Esophagus squamous epithelium (tissue), 5 donors: Measurements from ENCODE around the gene SLC25A51. TPM values are rescaled to one million over a fixed set of nuclear protein-coding genes. Genes with fewer than 3 reads are reported as not detected.

Experiments used
- DNase-seq: peaks from one replicate; lab custom pipeline; 2025; lab: John Stamatoyannopoulos, UW
- H3K27ac ChIP-seq, 4 donors: fragments of 200-600 bp; sonication (generic); one replicate each; pipeline ENCODE4 v1.5.1; 2016 to 2019; ENCODE audit warnings: mild to moderate bottlenecking in 1 of 4
- H3K27me3 ChIP-seq, 4 donors: fragments of 200-600 bp; sonication (generic); 1 replicate in 3 of 4; 2 replicates in 1 of 4; pipeline versions ENCODE4 v1.5.1 to v1.6.0; 2017 to 2021; ENCODE audit warnings: antibody characterized with exemption in 1 of 4
- H3K36me3 ChIP-seq, 3 donors: fragments of 200-600 bp; sonication (generic); one replicate each; pipeline ENCODE4 v1.5.1; 2016 to 2019
- H3K4me1 ChIP-seq, 3 donors: fragments of 200-600 bp; sonication (generic); one replicate each; pipeline ENCODE4 v1.5.1; 2017 to 2019
- H3K4me3 ChIP-seq, 4 donors: fragments of 200-600 bp; sonication (generic); 1 replicate in 3 of 4; 2 replicates in 1 of 4; pipeline ENCODE4 v1.5.1; 2016 to 2019; ENCODE audit warnings: mild to moderate bottlenecking in 2 of 4, moderate library complexity in 1 of 4
- H3K9me3 ChIP-seq, 3 donors: fragments of 200-600 bp; sonication (generic); one replicate each; pipeline ENCODE4 v1.5.1; 2016 to 2019
- CTCF ChIP-seq, 6 experiments: fragments of 450-650 bp in 4 of 6; fragments of 200-600 bp in 2 of 6; sonication (generic) in 2 of 6; IDR thresholded peaks; one replicate each; pipeline ENCODE4 v1.5.1; 2016 to 2019; ENCODE audit warnings: antibody characterized with exemption in 6 of 6, mild to moderate bottlenecking in 4 of 6, moderate library complexity in 4 of 6
- POLR2A ChIP-seq, 4 donors: fragments of 450-650 bp; IDR thresholded peaks; one replicate each; pipeline ENCODE4 v1.6.1; 2017; ENCODE audit warnings: antibody characterized with exemption in 4 of 4, mild to moderate bottlenecking in 4 of 4, moderate library complexity in 3 of 4
- WGBS, 2 donors: methylation state at CpG; one replicate each; pipeline ENCODE4 v1.1.5; 2018; 5-methylcytosine and 5-hydroxymethylcytosine counted together
- intact Hi-C: fragments of 100-400 bp; cut with DNase I; formaldehyde crosslinking; loops from one replicate; pipeline ENCODE4 v1.15.0; 2022
- small RNA-seq, 4 donors: library from RNA; depleted of rRNA; stranded (forward); fragments of <200 nt; gene quantifications; one replicate each; pipeline ENCODE3, GENCODE V24; 2016
- total RNA-seq, 4 donors: library from RNA; depleted of rRNA; stranded (reverse); fragments of >200 nt; gene quantifications; one replicate each; pipeline ENCODE4 v1.1.0, GENCODE V29; 2016
- donor health status: DM: yes; HTN: yes; CAD: no.

SLC25A51 gene
- total RNA-seq, 4 donors from 2014 or later, result 18.2 to 30.3 (median 20.3) TPM

DNA sequence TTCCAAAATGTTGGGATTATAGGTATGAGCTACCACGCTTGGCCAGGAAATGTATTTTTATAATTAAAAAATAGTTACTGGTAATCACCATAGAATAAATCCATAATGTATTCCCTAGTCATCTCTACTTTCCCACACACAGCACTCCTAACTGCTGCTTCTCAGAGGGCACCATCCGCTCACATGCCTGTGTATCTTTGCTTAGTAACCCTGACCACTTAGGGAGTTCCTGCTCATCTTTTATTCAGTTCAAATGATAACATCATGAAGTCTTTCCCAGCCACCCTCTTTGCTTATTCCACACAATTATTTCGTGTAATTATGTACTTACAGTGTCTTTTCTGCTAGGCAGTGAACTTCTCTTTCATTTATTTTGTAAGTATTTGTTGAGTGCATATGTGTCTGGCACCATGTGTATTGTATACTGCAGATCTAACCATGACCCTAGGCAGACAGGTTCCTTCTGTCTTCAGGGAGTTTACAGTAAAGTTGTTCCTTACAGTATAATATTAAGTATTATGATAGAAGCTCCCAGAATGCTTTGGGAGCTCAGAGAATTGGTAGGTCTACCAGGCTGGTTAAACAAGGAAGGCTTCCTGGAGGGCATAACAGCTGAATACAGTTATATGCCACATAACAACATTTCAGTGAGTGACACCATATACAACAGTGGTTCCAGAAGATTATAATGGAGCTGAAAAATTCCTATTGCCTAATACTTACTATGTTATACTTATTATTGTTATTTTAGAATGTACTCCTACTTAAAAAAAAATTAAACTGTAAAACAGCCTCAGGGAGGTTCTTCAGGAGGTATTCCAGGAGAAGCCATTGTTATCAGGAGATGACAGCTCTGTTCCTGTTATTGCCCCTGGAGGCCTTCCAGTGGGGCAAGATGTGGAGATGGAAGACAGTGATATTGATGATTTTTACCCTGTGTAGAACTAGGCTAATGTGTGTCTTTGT, 64.1 kb downstream of the SLC25A51 start:
- H3K27me3 ChIP-seq, result no peaks in the 10 kb centered on the region
- DNase-seq, result no peak
- TF ChIP-seq CTCF (IDR thresholded peaks at IDR 0.05) (no peak), POLR2A (IDR thresholded peaks at IDR 0.05) (no peak)
- peaks cover 0 to 50% (median 0%) of the 10 kb centered on the region in 3 donors for H3K36me3 ChIP-seq
- WGBS, 2 donors, result 93 to 95% methylated on average over 3 of the region's 3 CpGs
- intact Hi-C loops, result no loop called here
- H3K27ac ChIP-seq, result no peak overlapping the region
- no peaks in the 10 kb centered on the region for H3K9me3 ChIP-seq
- peaks cover 0 to 8% (median 0%) of the 10 kb centered on the region in 3 donors for H3K4me1 ChIP-seq
- no peak overlapping the region for H3K4me3 ChIP-seq

Small RNA genes within 50 kb of the gene (small RNA-seq; reads per million reads assigned to genes)
- gene RNU7-124P, result 0 reads per million in 4 donors

Other genes with a start within 250 kb of the SLC25A51 start
- gene TRMT10B, start 150.3 kb downstream of the SLC25A51 start, total RNA-seq, result 1 to 10 TPM; 2.1 to 6.5 (median 3.0) TPM
- gene EXOSC3, start 119.1 kb downstream of the SLC25A51 start, total RNA-seq, result 10 to 100 TPM; 26.1 to 51.8 (median 36.6) TPM
- gene DCAF10, start 103.3 kb downstream of the SLC25A51 start, total RNA-seq, result 10 to 100 TPM; 12.0 to 22.9 (median 17.6) TPM
- 10 to 100 TPM; 17.7 to 31.4 (median 24.2) TPM for gene SHB, start 165.1 kb upstream of the SLC25A51 start, total RNA-seq